ENCODE results near the gene MYOCOS.

- TF ChIP-seq CTCF (IDR thresholded peaks at IDR 0.05) (peak in 1 of 3 donors; percentile 43), POLR2AphosphoS5 (IDR thresholded peaks at IDR 0.05) (peak in 1 of 3 donors; percentile 31)
These were observed 33.1 kb downstream of the MYOCOS start for GRCh38 chr1:171654942-171655745.
